Chondrocyte (in vitro differentiated cells): ENCODE results near the gene MAGEB2. TPM values are rescaled to one million over a fixed set of nuclear protein-coding genes. Genes with fewer than 3 reads are reported as not detected.

ENCODE experiments used
- DNase-seq: peaks from one replicate; pipeline ENCODE4 v3.0.0; 2021; ENCODE audit warnings: mixed read lengths, low spot score
- H3K27ac Mint-ChIP-seq: one replicate; pipeline ENCODE4 v1.8.0; 2021; ENCODE audit warnings: mild to moderate bottlenecking, moderate library complexity, mixed read lengths; ENCODE audit not compliant: unreplicated experiment
- H3K27me3 Mint-ChIP-seq: 2 replicates; pipeline ENCODE4 v1.8.0; 2021; ENCODE audit warnings: low read depth, mixed read lengths
- H3K36me3 Mint-ChIP-seq: 2 replicates; pipeline ENCODE4 v1.8.0; 2021; ENCODE audit warnings: low read depth, mixed read lengths
- H3K4me1 Mint-ChIP-seq: 2 replicates; pipeline ENCODE4 v1.8.0; 2021; ENCODE audit warnings: low read depth, mild to moderate bottlenecking, mixed read lengths
- H3K4me3 Mint-ChIP-seq: one replicate; pipeline ENCODE4 v1.8.0; 2021; ENCODE audit warnings: mild to moderate bottlenecking, moderate library complexity, mixed read lengths; ENCODE audit not compliant: unreplicated experiment
- H3K9me3 Mint-ChIP-seq: 2 replicates; pipeline ENCODE4 v1.8.0; 2021; ENCODE audit warnings: low read depth, mixed read lengths
- total RNA-seq: library from RNA; stranded (reverse); gene quantifications from 3 replicates; pipeline ENCODE4 v1.2.1, GENCODE V29; 2021
- TF ChIP-seq, protein P1 (sequence below): fragments of 200-600 bp; sonication (generic); IDR thresholded peaks from 2 replicates; pipeline ENCODE4 v1.5.0; 2021; ENCODE audit warnings: antibody characterized with exemption, mild to moderate bottlenecking, moderate library complexity

Gene MAGEB2
- total RNA-seq, 1 donor from 2014 or later, result not detected

DNA sequence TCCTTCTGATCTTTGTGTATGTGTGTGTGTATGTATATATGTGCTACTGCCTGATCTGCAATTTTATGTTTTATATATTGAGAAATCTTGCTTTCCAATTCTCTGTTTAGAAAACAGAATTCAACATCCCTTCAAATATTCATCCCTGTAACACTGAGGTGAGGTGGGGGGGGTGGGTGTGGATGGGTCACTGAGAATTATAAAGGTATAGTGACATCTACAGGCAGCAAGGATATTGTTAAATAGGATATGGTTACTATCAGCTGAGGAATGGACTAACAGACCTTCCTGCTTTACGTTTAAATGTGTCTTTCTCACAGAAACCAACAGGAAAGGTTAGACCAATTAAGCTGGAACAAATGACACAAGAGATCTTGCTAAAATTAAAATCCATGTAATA, 19.0 kb upstream of the MAGEB2 start:
- Mint-ChIP-seq H3K27ac (no peak overlapping the region), H3K36me3 (no peaks in the 10 kb centered on the region), H3K9me3 (no peaks in the 10 kb centered on the region), H3K4me1 (no peaks in the 10 kb centered on the region), H3K4me3 (no peak overlapping the region), H3K27me3 (peaks cover 29% of the 10 kb centered on the region)
- TF ChIP-seq, protein P1, sequence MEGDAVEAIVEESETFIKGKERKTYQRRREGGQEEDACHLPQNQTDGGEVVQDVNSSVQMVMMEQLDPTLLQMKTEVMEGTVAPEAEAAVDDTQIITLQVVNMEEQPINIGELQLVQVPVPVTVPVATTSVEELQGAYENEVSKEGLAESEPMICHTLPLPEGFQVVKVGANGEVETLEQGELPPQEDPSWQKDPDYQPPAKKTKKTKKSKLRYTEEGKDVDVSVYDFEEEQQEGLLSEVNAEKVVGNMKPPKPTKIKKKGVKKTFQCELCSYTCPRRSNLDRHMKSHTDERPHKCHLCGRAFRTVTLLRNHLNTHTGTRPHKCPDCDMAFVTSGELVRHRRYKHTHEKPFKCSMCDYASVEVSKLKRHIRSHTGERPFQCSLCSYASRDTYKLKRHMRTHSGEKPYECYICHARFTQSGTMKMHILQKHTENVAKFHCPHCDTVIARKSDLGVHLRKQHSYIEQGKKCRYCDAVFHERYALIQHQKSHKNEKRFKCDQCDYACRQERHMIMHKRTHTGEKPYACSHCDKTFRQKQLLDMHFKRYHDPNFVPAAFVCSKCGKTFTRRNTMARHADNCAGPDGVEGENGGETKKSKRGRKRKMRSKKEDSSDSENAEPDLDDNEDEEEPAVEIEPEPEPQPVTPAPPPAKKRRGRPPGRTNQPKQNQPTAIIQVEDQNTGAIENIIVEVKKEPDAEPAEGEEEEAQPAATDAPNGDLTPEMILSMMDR, result peak; percentile 68
- no peak for DNase-seq

DNA sequence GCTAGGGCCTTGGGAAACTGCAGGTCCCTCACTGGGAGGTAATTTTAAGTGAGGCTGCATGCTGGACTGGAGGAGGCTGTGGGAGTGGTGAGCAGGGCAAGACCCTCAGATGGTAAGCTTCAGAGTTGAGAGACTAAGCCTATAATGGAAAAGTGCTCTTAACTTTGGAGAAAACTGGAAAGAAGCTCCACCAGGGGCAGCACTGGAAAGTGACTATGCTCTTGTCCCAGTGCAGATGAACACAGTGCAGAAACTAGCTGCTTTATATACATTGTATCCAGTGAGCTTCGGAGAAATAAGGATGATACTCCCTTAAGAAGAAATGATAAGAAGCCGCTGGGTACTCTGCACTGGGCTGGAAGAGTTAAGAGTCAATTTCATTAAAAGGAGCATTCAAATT, 3.2 kb upstream of the MAGEB2 start:
- Mint-ChIP-seq H3K36me3 (no peaks in the 10 kb centered on the region), H3K9me3 (no peaks in the 10 kb centered on the region), H3K4me3 (no peak overlapping the region), H3K27ac (no peak overlapping the region), H3K4me1 (no peaks in the 10 kb centered on the region), H3K27me3 (peaks cover 7% of the 10 kb centered on the region)
- TF ChIP-seq, protein P1, result peak; percentile 9
- DNase-seq, result no peak

DNA sequence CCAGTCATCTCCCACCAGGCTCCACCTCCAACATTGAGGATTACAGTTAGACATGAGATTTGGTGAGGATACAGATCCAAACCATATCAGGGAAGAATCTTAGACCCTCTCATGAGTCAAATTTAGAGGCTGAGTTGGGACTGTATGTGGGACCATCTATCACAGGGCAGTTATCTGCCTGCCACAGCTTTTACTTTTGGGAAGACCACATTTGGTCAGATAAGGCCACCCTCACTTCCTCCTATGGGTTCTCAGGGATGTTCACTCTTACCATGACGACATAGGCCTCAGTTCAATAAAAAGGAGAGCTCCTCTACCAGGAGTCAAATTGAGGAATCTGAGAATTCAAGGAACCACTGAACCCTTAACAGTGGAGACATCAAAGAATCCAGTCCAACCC, 2.1 kb downstream of the MAGEB2 start:
- TF ChIP-seq, protein P1, result no peak
- no peak for DNase-seq
- no peak overlapping the region for H3K27ac Mint-ChIP-seq
- H3K4me3 Mint-ChIP-seq, result no peak overlapping the region
- no peaks in the 10 kb centered on the region for H3K9me3 Mint-ChIP-seq
- H3K27me3 Mint-ChIP-seq, result peaks cover 2% of the 10 kb centered on the region
- no peaks in the 10 kb centered on the region for H3K4me1 Mint-ChIP-seq
- H3K36me3 Mint-ChIP-seq, result no peaks in the 10 kb centered on the region

DNA sequence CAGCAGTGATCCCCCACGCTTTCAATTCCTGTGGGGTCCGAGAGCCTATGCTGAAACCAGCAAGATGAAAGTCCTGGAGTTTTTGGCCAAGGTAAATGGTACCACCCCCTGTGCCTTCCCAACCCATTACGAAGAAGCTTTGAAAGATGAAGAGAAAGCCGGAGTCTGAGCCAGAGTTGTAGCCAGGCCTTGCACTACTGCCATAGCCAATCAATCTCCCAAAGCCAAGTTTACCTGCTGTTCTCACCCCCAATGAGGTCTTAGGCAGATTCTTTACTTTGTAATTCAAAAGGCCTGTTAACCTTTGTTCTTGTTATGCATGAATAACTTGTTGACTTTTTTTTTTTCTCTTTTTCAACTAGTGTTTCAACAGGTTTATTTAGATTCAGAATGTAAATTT, 4.0 kb downstream of the MAGEB2 start:
- H3K9me3 Mint-ChIP-seq, result no peaks in the 10 kb centered on the region
- no peak for DNase-seq
- H3K36me3 Mint-ChIP-seq, result no peaks in the 10 kb centered on the region
- no peak overlapping the region for H3K27ac Mint-ChIP-seq
- no peaks in the 10 kb centered on the region for H3K27me3 Mint-ChIP-seq
- TF ChIP-seq, protein P1, result no peak
- H3K4me1 Mint-ChIP-seq, result no peaks in the 10 kb centered on the region
- no peak overlapping the region for H3K4me3 Mint-ChIP-seq

DNA sequence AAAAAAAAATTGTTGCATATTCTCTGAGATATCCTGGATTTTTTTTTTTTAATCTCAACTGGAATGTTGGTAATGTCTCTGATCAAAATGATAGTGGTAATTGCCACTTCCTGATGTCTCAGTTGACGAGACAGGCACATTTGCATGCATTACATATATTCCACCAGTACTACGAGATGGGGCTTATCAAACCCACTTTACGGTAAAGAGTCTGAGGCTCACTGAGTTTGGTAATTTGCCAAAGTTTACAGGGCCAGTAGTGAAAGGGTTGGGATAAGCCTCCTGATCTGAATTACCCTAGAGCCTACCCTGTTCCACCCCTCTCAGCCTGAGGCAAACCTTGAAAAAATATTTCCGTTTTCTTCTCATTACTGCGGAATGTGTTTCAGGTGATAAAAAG, 5.3 kb downstream of the MAGEB2 start:
- no peaks in the 10 kb centered on the region for H3K36me3 Mint-ChIP-seq
- no peak overlapping the region for H3K4me3 Mint-ChIP-seq
- no peak for DNase-seq
- TF ChIP-seq, protein P1, result no peak
- no peaks in the 10 kb centered on the region for H3K27me3 Mint-ChIP-seq
- H3K9me3 Mint-ChIP-seq, result no peaks in the 10 kb centered on the region
- H3K27ac Mint-ChIP-seq, result no peak overlapping the region
- no peaks in the 10 kb centered on the region for H3K4me1 Mint-ChIP-seq
